ENCODE measurements around the gene MCAT.

DNA sequence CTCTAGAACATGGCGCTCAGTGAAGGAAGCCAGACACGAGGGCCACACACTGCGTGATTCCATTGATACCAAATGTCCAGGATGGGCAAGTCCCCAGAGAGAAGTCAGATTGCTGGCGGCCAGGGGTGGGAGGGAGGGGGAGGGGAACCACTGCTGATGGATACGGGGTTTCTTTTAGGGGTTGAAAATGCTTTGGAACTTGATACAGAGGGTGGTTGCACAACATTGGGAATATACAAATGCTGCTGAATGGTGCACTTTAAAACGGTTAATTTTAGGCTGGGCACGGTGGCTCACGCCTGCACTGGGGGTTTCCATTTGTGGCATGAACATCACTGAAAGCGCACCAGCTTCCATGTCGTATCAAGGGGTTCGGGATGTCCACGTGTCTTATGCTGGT is 13.2 kb upstream of the MCAT start:
- TF ChIP-seq CTCF (IDR thresholded peaks at IDR 0.05; ENCODE audit: insufficient read depth, low read length) (no peak), GABPA (IDR thresholded peaks at IDR 0.05; ENCODE audit: low read depth) (no peak), POLR2AphosphoS5 (IDR thresholded peaks at IDR 0.05; ENCODE audit: low read depth) (no peak), SPI1 (IDR thresholded peaks at IDR 0.05; ENCODE audit: borderline replicate concordance, low read depth) (no peak)
- TF ChIP-seq, protein P1, sequence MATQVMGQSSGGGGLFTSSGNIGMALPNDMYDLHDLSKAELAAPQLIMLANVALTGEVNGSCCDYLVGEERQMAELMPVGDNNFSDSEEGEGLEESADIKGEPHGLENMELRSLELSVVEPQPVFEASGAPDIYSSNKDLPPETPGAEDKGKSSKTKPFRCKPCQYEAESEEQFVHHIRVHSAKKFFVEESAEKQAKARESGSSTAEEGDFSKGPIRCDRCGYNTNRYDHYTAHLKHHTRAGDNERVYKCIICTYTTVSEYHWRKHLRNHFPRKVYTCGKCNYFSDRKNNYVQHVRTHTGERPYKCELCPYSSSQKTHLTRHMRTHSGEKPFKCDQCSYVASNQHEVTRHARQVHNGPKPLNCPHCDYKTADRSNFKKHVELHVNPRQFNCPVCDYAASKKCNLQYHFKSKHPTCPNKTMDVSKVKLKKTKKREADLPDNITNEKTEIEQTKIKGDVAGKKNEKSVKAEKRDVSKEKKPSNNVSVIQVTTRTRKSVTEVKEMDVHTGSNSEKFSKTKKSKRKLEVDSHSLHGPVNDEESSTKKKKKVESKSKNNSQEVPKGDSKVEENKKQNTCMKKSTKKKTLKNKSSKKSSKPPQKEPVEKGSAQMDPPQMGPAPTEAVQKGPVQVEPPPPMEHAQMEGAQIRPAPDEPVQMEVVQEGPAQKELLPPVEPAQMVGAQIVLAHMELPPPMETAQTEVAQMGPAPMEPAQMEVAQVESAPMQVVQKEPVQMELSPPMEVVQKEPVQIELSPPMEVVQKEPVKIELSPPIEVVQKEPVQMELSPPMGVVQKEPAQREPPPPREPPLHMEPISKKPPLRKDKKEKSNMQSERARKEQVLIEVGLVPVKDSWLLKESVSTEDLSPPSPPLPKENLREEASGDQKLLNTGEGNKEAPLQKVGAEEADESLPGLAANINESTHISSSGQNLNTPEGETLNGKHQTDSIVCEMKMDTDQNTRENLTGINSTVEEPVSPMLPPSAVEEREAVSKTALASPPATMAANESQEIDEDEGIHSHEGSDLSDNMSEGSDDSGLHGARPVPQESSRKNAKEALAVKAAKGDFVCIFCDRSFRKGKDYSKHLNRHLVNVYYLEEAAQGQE (IDR thresholded peaks at IDR 0.05; ENCODE audit: insufficient replicate concordance, low read depth) = no peak

All from HL-60 (cell line).